Stimulated activated CD4-positive, alpha-beta T cell treated with anti-CD3 and anti-CD28 coated beads, Interleukin-12 subunit alpha, Interleukin-12 subunit beta, amount 100 ng/mL, for 4 hours (primary cell): ENCODE data around the gene CSNK1G2.

Experiments
- DNase-seq: peaks from one replicate; pipeline ENCODE4 v3.0.0-alpha.2; 2020

Gene CSNK1G2

GRCh38 chr19:2027361-2027760, 86.4 kb downstream of the CSNK1G2 start:
- DNase-seq, result no peak
